Measurements from ENCODE around the gene DGKQ. TPM values are rescaled to one million over a fixed set of nuclear protein-coding genes. Genes with fewer than 3 reads are reported as not detected.
A peak's percentile ranks its signal among the peaks of the same experiment; 100 is the strongest.
"Not testable (repeated sequence)": the region's sequence is repeated elsewhere in the genome, so short reads cannot be mapped to it uniquely, and the experiment has no call there.

The DGKQ gene
- total RNA-seq, 1 donor from 2014 or later: 13.2 TPM

GRCh38 chr4:978957-979701 lies 5.8 kb upstream of the DGKQ start:
- DNase-seq (ENCODE audit: low read depth in 2 of 2): peak in 1 of 2 donors; percentile 23

GRCh38 chr4:976016-976415 lies 2.6 kb upstream of the DGKQ start:
- DNase-seq (ENCODE audit: low read depth in 2 of 2): not testable (repeated sequence)

- no peak for DNase-seq (ENCODE audit: low read depth in 2 of 2)
Observed at GRCh38 chr4:974668-975067, 1.3 kb upstream of the DGKQ start.

- peak in 1 of 2 donors; percentile 32 for DNase-seq (ENCODE audit: low read depth in 2 of 2)
Observed at GRCh38 chr4:972651-973424, 531 bp downstream of the DGKQ start.

GRCh38 chr4:971666-972500 lies 1.5 kb downstream of the DGKQ start:
- DNase-seq (ENCODE audit: low read depth in 2 of 2): no peak

GRCh38 chr4:970854-971520 lies 2.4 kb downstream of the DGKQ start:
- no peak for DNase-seq (ENCODE audit: low read depth in 2 of 2)

- DNase-seq (ENCODE audit: low read depth in 2 of 2): no peak
Observed at GRCh38 chr4:970046-970745, 3.2 kb downstream of the DGKQ start.

GRCh38 chr4:968621-969394 lies 4.6 kb downstream of the DGKQ start:
- no peak for DNase-seq (ENCODE audit: low read depth in 2 of 2)

GRCh38 chr4:968221-968620 lies 5.1 kb downstream of the DGKQ start:
- no peak for DNase-seq (ENCODE audit: low read depth in 2 of 2)

GRCh38 chr4:967113-968104 lies 6.0 kb downstream of the DGKQ start:
- no peak for DNase-seq (ENCODE audit: low read depth in 2 of 2)

- no peak for DNase-seq (ENCODE audit: low read depth in 2 of 2)
Observed at GRCh38 chr4:966266-967112, 6.9 kb downstream of the DGKQ start.

- no peak for DNase-seq (ENCODE audit: low read depth in 2 of 2)
Observed at GRCh38 chr4:965766-966134, 7.6 kb downstream of the DGKQ start.

GRCh38 chr4:965048-965765 lies 8.2 kb downstream of the DGKQ start:
- DNase-seq (ENCODE audit: low read depth in 2 of 2): no peak

- no peak for DNase-seq (ENCODE audit: low read depth in 2 of 2)
Observed at GRCh38 chr4:964346-965025, 8.9 kb downstream of the DGKQ start.

GRCh38 chr4:963276-964225 lies 9.8 kb downstream of the DGKQ start:
- no peak for DNase-seq (ENCODE audit: low read depth in 2 of 2)

Measured in dermis microvascular lymphatic vessel endothelial cell (primary cell).